HepG2 (cell line): ENCODE results near the gene PNKD. TPM values are rescaled to one million over a fixed set of nuclear protein-coding genes. Genes with fewer than 3 reads are reported as not detected.
A peak's percentile ranks its signal among the peaks of the same experiment; 100 is the strongest.

Experiments used
- ATAC-seq: fragments of 200-7000 bp; cut with Tn5 transposase; 3 replicates; pipeline ENCODE4 v1.9.1; 2020; ENCODE audit warnings: mild to moderate bottlenecking, moderate library complexity
- BruUV-seq: library from RNA; stranded (reverse); fragments of 400-500 nt; replicated peaks from 2 replicates; lab custom pipeline; 2021; lab: Mats Ljungman, UMichigan
- CTCF ChIA-PET: fragments of 300-600 bp; formaldehyde crosslinking; extraction: SDS; loops from one replicate; lab custom pipeline; 2021; ENCODE audit warnings: low total read pairs, inconsistent platforms, low intra/inter-chr PET ratio; lab: Yijun Ruan, JAX
- POLR2A ChIA-PET: fragments of 350-600 bp; sonication (Branson Sonifier 250); formaldehyde crosslinking; loops from one replicate; lab custom pipeline; 2020; ENCODE audit warnings: antibody characterized with exemption, inconsistent platforms; lab: Yijun Ruan, JAX
- DNase-seq: peaks from one replicate; pipeline ENCODE4 v3.0.0-alpha.2; 2015; ENCODE audit warnings: low spot score
- FAIRE-seq: peaks from 3 replicates; lab custom pipeline; 2011; peaks lifted over from hg19 to GRCh38; lab: Jason Lieb, UNC
- H2AFZ ChIP-seq: one replicate; pipeline ENCODE4 v1.6.1; 2011; ENCODE audit warnings: low read length, inconsistent platforms
- H3K27ac ChIP-seq: fragments of 300-600 bp; 3 replicates; pipeline ENCODE4 v1.8.0; 2011; ENCODE audit warnings: mixed run types, mild to moderate bottlenecking, mixed read lengths, low read length, inconsistent platforms; ENCODE audit not compliant: insufficient read depth; ENCODE audit errors: extremely low read length
- H3K27me3 ChIP-seq, 2 experiments: fragments of 200-600 bp in 1 of 2; 2 replicates in 1 of 2; 3 replicates in 1 of 2; pipeline versions ENCODE4 v1.6.0 to v1.8.0; 2011; ENCODE audit warnings: low read length in 2 of 2, mild to moderate bottlenecking in 2 of 2, moderate library complexity in 2 of 2, inconsistent platforms in 1 of 2; ENCODE audit not compliant: insufficient read depth in 2 of 2, control insufficient read depth in 1 of 2
- H3K36me3 ChIP-seq, 2 experiments: fragments of 200-600 bp in 1 of 2; replicated peaks in 1 of 2; 2 replicates in 1 of 2; 3 replicates in 1 of 2; pipeline versions ENCODE4 v1.5.1 to v1.8.0; 2011; ENCODE audit warnings: low read length in 2 of 2, inconsistent platforms in 1 of 2; ENCODE audit not compliant: insufficient read depth in 2 of 2, control insufficient read depth in 1 of 2
- H3K4me1 ChIP-seq: 2 replicates; pipeline ENCODE4 v1.5.1; 2012; ENCODE audit warnings: low read length, inconsistent platforms; ENCODE audit not compliant: insufficient read depth
- H3K4me2 ChIP-seq: 2 replicates; pipeline ENCODE4 v1.6.0; 2011; ENCODE audit warnings: low read depth, low read length, inconsistent platforms
- H3K4me3 ChIP-seq, 3 experiments: fragments of 200-600 bp in 1 of 3; sonication (generic), shearing (Covaris generic) in 1 of 3; replicated peaks in 1 of 3; 2 replicates each; pipeline ENCODE4 v1.5.1; 2011 to 2016; ENCODE audit warnings: low read length in 3 of 3, inconsistent platforms in 2 of 3, low read depth in 2 of 3, mild to moderate bottlenecking in 2 of 3, control low read depth in 1 of 3, mixed read lengths in 1 of 3; ENCODE audit not compliant: insufficient read depth in 1 of 3
- H3K79me2 ChIP-seq: one replicate; pipeline ENCODE4 v1.6.1; 2011; ENCODE audit warnings: low read length, inconsistent platforms; ENCODE audit not compliant: insufficient read depth
- H3K9ac ChIP-seq: 2 replicates; pipeline ENCODE4 v1.6.0; 2011; ENCODE audit warnings: mild to moderate bottlenecking, low read depth, low read length, inconsistent platforms; ENCODE audit not compliant: insufficient read depth
- H3K9me3 ChIP-seq: 2 replicates; pipeline ENCODE4 v1.5.1; 2012; ENCODE audit warnings: mild to moderate bottlenecking, low read length
- H4K20me1 ChIP-seq: 2 replicates; pipeline ENCODE4 v1.6.0; 2011; ENCODE audit warnings: inconsistent platforms, mild to moderate bottlenecking, low read length, moderate library complexity; ENCODE audit not compliant: insufficient read depth
- CEBPZ ChIP-seq: IDR thresholded peaks from 2 replicates; pipeline ENCODE4 v1.6.1; 2012; ENCODE audit warnings: low read length, improper control_type of control experiment
- FOXA1 ChIP-seq, 2 experiments: fragments of 450-650 bp in 1 of 2; sonication (generic) in 1 of 2; formaldehyde crosslinking in 1 of 2; IDR thresholded peaks; 2 replicates each; pipeline versions ENCODE4 v1.4.0 to v1.6.1; 2016 to 2020; ENCODE audit warnings: missing genetic modification reagents in 1 of 2
- ZNF280B ChIP-seq: sonication (generic); formaldehyde crosslinking; IDR thresholded peaks from 2 replicates; pipeline ENCODE4 v1.5.0; 2020; ENCODE audit warnings: missing genetic modification reagents, mild to moderate bottlenecking, borderline replicate concordance
- ZNF350 ChIP-seq: sonication (generic); formaldehyde crosslinking; IDR thresholded peaks from 2 replicates; pipeline ENCODE4 v1.4.0; 2020; ENCODE audit warnings: mild to moderate bottlenecking, low read depth, missing genetic modification reagents, borderline replicate concordance
- WGBS: methylation state at CpG from one replicate; pipeline ENCODE4 v1.1.6; 2017; ENCODE audit warnings: low lambda C conversion rate; 5-methylcytosine and 5-hydroxymethylcytosine counted together
- in situ Hi-C: cut with HindIII; loops from 2 replicates; pipeline ENCODE4 v1.10.0; 2017; ENCODE audit warnings: low pct_unique_long_range_greater_than_20kb; ENCODE audit not compliant: extremely low pct_ligation_motif_present
- intact Hi-C: fragments of 100-400 bp; cut with micrococcal nuclease; formaldehyde crosslinking; loops from one replicate; pipeline ENCODE4 v1.10.0; 2022; ENCODE audit not compliant: unreplicated experiment
- polyA plus RNA-seq, 8 experiments: library from polyadenylated mRNA; depleted of rRNA in 3 of 8; stranded (reverse) in 7 of 8; unstranded in 1 of 8; fragments of >200 nt; fragmentation: Illumina TruSeq in 4 of 8; extraction: Trizol in 4 of 8; gene quantifications; 2 replicates each; pipeline versions ENCODE4 v1.2.1 to v1.2.3, GENCODE V29; 2011 to 2016; ENCODE audit warnings: low read depth in 4 of 8, missing spikeins in 1 of 8, mixed read lengths in 1 of 8; ENCODE audit not compliant: insufficient read depth in 1 of 8
- total RNA-seq, 5 experiments: library from RNA; depleted of rRNA; stranded (reverse); fragments of >200 nt; fragmentation: Illumina TruSeq; extraction: Trizol; gene quantifications; 2 replicates each; pipeline ENCODE4 v1.2.3, GENCODE V29; 2016; ENCODE audit warnings: low read depth in 1 of 5

PNKD gene
- total and polyA plus RNA-seq, 2 of the 13 experiments (the other 11 are each of a cell fraction or from before 2014, with no cell fraction given) = 55.9 to 80.4 TPM

GRCh38 chr2:218261423-218262236 lies 8.7 kb upstream of the PNKD start:
- H3K4me3 ChIP-seq = no peak overlapping the region
- in situ Hi-C loops = no loop called here
- H3K4me1 ChIP-seq = peaks cover 59% of the 10 kb centered on the region
- CTCF ChIA-PET = no interaction called here
- POLR2A ChIA-PET = interaction anchor here (0.9 to 6.6 kb wide), 3 partner anchors 8 to 17 kb away, joined by 3 to 27 read pairs (median 5); partner anchors contain the start of genes AAMP and PNKD
- H4K20me1 ChIP-seq = no peaks in the 10 kb centered on the region
- no peaks in the 10 kb centered on the region for H3K27me3 ChIP-seq
- H2AFZ ChIP-seq = no peak overlapping the region
- no peak for FAIRE-seq
- ATAC-seq = no peak
- H3K27ac ChIP-seq = no peak overlapping the region
- intact Hi-C loops = no loop called here
- H3K79me2 ChIP-seq = no peaks in the 10 kb centered on the region
- no peak overlapping the region for H3K4me2 ChIP-seq
- TF ChIP-seq ZNF280B (CRISPR knock-in tag) (0 out of 2 replicates have a peak, but pooled peaks have one; percentile 24), FOXA1 (IDR thresholded peaks at IDR 0.05) (no peak), FOXA1 (CRISPR knock-in tag; IDR thresholded peaks at IDR 0.05) (peak; percentile 42; the same call in 1 of the 2 replicates), CEBPZ (no peak), ZNF350 (CRISPR knock-in tag) (0 out of 2 replicates have a peak, but pooled peaks have one; percentile 3)
- TF ChIP-seq, all 625 proteins: peak for 3
- Histone ChIP-seq H3K9ac (no peak overlapping the region), H3K9me3 (no peaks in the 10 kb centered on the region), H3K36me3 (peaks cover 14 to 32% of the 10 kb centered on the region in 2 experiments)
- BruUV-seq = no TSS peak
- 68% methylated on average over 8 of the region's 8 CpGs for WGBS
- no peak for DNase-seq
